GM12873 (cell line): ENCODE data around the gene YES1.

Source experiments
- CTCF ChIP-seq: IDR thresholded peaks from 2 replicates; pipeline ENCODE4 v1.5.1; 2012; ENCODE audit warnings: low read depth, mild to moderate bottlenecking, moderate library complexity, low read length, control low read depth; ENCODE audit not compliant: insufficient read depth; ENCODE audit errors: missing control alignments

YES1 gene

GRCh38 chr18:799943-800342 lies 12.1 kb downstream of the YES1 start:
- no peak for TF ChIP-seq CTCF

- TF ChIP-seq CTCF: no peak
Measured at GRCh38 chr18:789397-789796, 22.6 kb downstream of the YES1 start.

- TF ChIP-seq CTCF: no peak
Measured at GRCh38 chr18:785242-785641, 26.8 kb downstream of the YES1 start.

GRCh38 chr18:784470-785172 lies 27.4 kb downstream of the YES1 start:
- TF ChIP-seq CTCF: no peak

- no peak for TF ChIP-seq CTCF
Measured at GRCh38 chr18:778194-778927, 33.7 kb downstream of the YES1 start.

- no peak for TF ChIP-seq CTCF
Measured at GRCh38 chr18:777021-777420, 35.0 kb downstream of the YES1 start.

GRCh38 chr18:774811-775210 lies 37.2 kb downstream of the YES1 start:
- no peak for TF ChIP-seq CTCF
